RWPE2 (cell line): ENCODE measurements around the gene CHST9.

Experiments used
- ATAC-seq: fragments of 200-7000 bp; cut with Tn5 transposase; 3 replicates; pipeline ENCODE4 v1.9.1; 2021; ENCODE audit warnings: low read depth
- DNase-seq: peaks from one replicate; pipeline ENCODE4 v3.0.0-alpha.2; 2020; ENCODE audit warnings: low spot score
- H3K27ac ChIP-seq: fragments of 450-650 bp; 2 replicates; pipeline ENCODE4 v1.5.1; 2017; ENCODE audit warnings: mild to moderate bottlenecking; ENCODE audit not compliant: poor library complexity, severe bottlenecking
- H3K27me3 ChIP-seq: fragments of 250-450 bp; sonication (Bioruptor Pico); 2 replicates; pipeline ENCODE4 v1.5.1; 2021; ENCODE audit warnings: mild to moderate bottlenecking, moderate library complexity; ENCODE audit not compliant: insufficient read depth, poor library complexity, severe bottlenecking
- H3K36me3 ChIP-seq: fragments of 250-450 bp; sonication (Bioruptor Pico); 2 replicates; pipeline ENCODE4 v1.5.1; 2020; ENCODE audit warnings: low read depth, mild to moderate bottlenecking, moderate library complexity
- H3K4me1 ChIP-seq: fragments of 250-450 bp; sonication (Bioruptor Pico); 2 replicates; pipeline ENCODE4 v1.5.1; 2021; ENCODE audit warnings: mild to moderate bottlenecking, moderate library complexity; ENCODE audit not compliant: insufficient read depth, poor library complexity, severe bottlenecking
- H3K4me3 ChIP-seq: fragments of 250-450 bp; sonication (Bioruptor Pico); 2 replicates; pipeline ENCODE4 v1.5.1; 2021; ENCODE audit warnings: mild to moderate bottlenecking, moderate library complexity; ENCODE audit not compliant: severe bottlenecking
- H3K9me3 ChIP-seq: fragments of 250-450 bp; sonication (Bioruptor Pico); 2 replicates; pipeline ENCODE4 v1.5.1; 2021; ENCODE audit warnings: mild to moderate bottlenecking, moderate library complexity; ENCODE audit not compliant: severe bottlenecking
- CTCF ChIP-seq: fragments of 450-650 bp; IDR thresholded peaks from one replicate; pipeline ENCODE4 v1.5.1; 2017; ENCODE audit warnings: mild to moderate bottlenecking, moderate library complexity; ENCODE audit not compliant: poor library complexity, severe bottlenecking

The CHST9 gene

GRCh38 chr18:27061488-27062095, 123.5 kb downstream of the CHST9 start:
- no peaks in the 10 kb centered on the region for H3K4me1 ChIP-seq
- no peaks in the 10 kb centered on the region for H3K9me3 ChIP-seq
- no peak overlapping the region for H3K27ac ChIP-seq
- ATAC-seq (no peak), DNase-seq (no peak)
- no peaks in the 10 kb centered on the region for H3K36me3 ChIP-seq
- TF ChIP-seq CTCF, result no peak
- no peak overlapping the region for H3K4me3 ChIP-seq
- no peaks in the 10 kb centered on the region for H3K27me3 ChIP-seq

GRCh38 chr18:27057519-27058234, 127.4 kb downstream of the CHST9 start:
- Histone ChIP-seq H3K4me3 (no peak overlapping the region), H3K27ac (no peak overlapping the region), H3K27me3 (no peaks in the 10 kb centered on the region), H3K4me1 (no peaks in the 10 kb centered on the region), H3K9me3 (no peaks in the 10 kb centered on the region), H3K36me3 (no peaks in the 10 kb centered on the region)
- DNase-seq (no peak), ATAC-seq (no peak)
- no peak for TF ChIP-seq CTCF

GRCh38 chr18:27054926-27055325, 130.2 kb downstream of the CHST9 start:
- DNase-seq, result no peak
- Histone ChIP-seq H3K4me3 (no peak overlapping the region), H3K9me3 (no peaks in the 10 kb centered on the region), H3K36me3 (no peaks in the 10 kb centered on the region), H3K27ac (no peak overlapping the region), H3K4me1 (no peaks in the 10 kb centered on the region), H3K27me3 (no peaks in the 10 kb centered on the region)
- no peak for TF ChIP-seq CTCF
- no peak for ATAC-seq

GRCh38 chr18:27049969-27050368, 135.1 kb downstream of the CHST9 start:
- DNase-seq (no peak), ATAC-seq (no peak)

More at GRCh38 chr18:27049969-27050368, 135.1 kb downstream of the CHST9 start:
- no peaks in the 10 kb centered on the region for H3K36me3 ChIP-seq
- no peak overlapping the region for H3K4me3 ChIP-seq
- H3K27ac ChIP-seq, result no peak overlapping the region
- H3K9me3 ChIP-seq, result no peaks in the 10 kb centered on the region
- no peaks in the 10 kb centered on the region for H3K4me1 ChIP-seq
- TF ChIP-seq CTCF, result no peak
- H3K27me3 ChIP-seq, result peaks cover 3% of the 10 kb centered on the region
